Erythroblast (primary cell): Measurements from ENCODE around the gene ERMARD.

Source experiments
- GATA1 ChIP-seq: IDR thresholded peaks from 2 replicates; pipeline ENCODE4 v1.6.1; 2011; ENCODE audit warnings: low read depth, mild to moderate bottlenecking, control low read depth, low read length, moderate library complexity
- POLR2A ChIP-seq: IDR thresholded peaks from 2 replicates; pipeline ENCODE4 v1.6.1; 2011; ENCODE audit warnings: mild to moderate bottlenecking, low read length

DNA sequence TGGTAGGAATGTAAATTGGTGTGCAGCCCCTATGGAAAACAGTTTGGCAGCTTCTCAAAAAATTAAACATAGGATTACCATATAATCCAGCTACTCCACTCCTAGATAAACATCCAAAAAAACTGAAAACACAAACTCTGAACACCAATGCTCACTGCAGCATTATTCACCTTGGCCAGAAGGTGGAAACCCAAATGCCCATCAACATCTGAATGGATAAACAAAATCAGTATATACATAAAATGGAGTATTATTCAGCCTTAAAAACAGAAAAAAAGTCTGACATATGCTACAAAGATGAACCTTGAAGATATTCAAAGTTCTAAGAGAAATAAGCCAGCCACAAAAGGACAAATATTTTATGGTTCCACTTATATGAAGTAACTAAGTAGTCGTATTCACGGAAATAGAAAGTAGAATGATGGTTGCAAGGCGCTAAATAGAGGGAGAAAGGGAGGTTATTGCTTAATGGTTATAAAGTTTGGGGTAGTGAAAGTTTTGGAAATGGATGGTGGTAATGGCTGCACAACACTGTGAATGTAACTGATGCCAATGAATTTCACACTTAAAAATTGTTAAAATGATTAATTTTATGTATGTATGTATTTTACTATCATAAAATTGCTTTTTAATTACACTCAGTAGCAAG, 31.1 kb upstream of the ERMARD start:
- TF ChIP-seq POLR2A, result no peak
- no peak for TF ChIP-seq GATA1
